HG03196 (cell line): ENCODE data around the gene PLPPR5.
"Not testable (repeated sequence)": the region's sequence is repeated elsewhere in the genome, so short reads cannot be mapped to it uniquely, and the experiment has no call there.

ENCODE experiments used
- ATAC-seq: cut with Tn5 transposase; IDR thresholded peaks from one replicate; pipeline ENCODE4 v1.9.1; 2021; ENCODE audit not compliant: unreplicated experiment

The PLPPR5 gene

GRCh38 chr1:99004861-99005442 lies at the start of gene PLPPR5:
Gene PLPPR5 (minus strand): TSS chr1:99004861. CDS start chr1:99004671, 190 bp downstream.
- no peak for ATAC-seq

GRCh38 chr1:99051611-99052283 lies 47.1 kb upstream of the PLPPR5 start:
- no peak for ATAC-seq

GRCh38 chr1:99049745-99050144 lies 45.1 kb upstream of the PLPPR5 start:
- no peak for ATAC-seq

GRCh38 chr1:99036746-99037145 lies 32.1 kb upstream of the PLPPR5 start:
- ATAC-seq: not testable (repeated sequence)

GRCh38 chr1:99018313-99018712 lies 13.7 kb upstream of the PLPPR5 start:
- no peak for ATAC-seq

- ATAC-seq: no peak
Observed at GRCh38 chr1:99017655-99018054, 13.0 kb upstream of the PLPPR5 start.

GRCh38 chr1:99010679-99011078 lies 6.0 kb upstream of the PLPPR5 start:
- no peak for ATAC-seq

GRCh38 chr1:99007366-99007765 lies 2.7 kb upstream of the PLPPR5 start:
- no peak for ATAC-seq

- ATAC-seq: no peak
Observed at GRCh38 chr1:99005537-99005942, 879 bp upstream of the PLPPR5 start.

- no peak for ATAC-seq
Observed at GRCh38 chr1:99004254-99004860, 304 bp downstream of the PLPPR5 start.

GRCh38 chr1:99003581-99004253 lies 944 bp downstream of the PLPPR5 start:
- ATAC-seq: no peak

GRCh38 chr1:98992844-98993243 lies 11.8 kb downstream of the PLPPR5 start:
- ATAC-seq: no peak

GRCh38 chr1:98991127-98992012 lies 13.3 kb downstream of the PLPPR5 start:
- peak; percentile 46 for ATAC-seq

GRCh38 chr1:98989556-98989907 lies 15.1 kb downstream of the PLPPR5 start:
- ATAC-seq: no peak

- peak; percentile 64 for ATAC-seq
Observed at GRCh38 chr1:98988904-98989555, 15.6 kb downstream of the PLPPR5 start.

GRCh38 chr1:98985687-98986086 lies 19.0 kb downstream of the PLPPR5 start:
- no peak for ATAC-seq

- no peak for ATAC-seq
Observed at GRCh38 chr1:98981917-98982513, 22.6 kb downstream of the PLPPR5 start.

- no peak for ATAC-seq
Observed at GRCh38 chr1:98979463-98979862, 25.2 kb downstream of the PLPPR5 start.

- ATAC-seq: no peak
Observed at GRCh38 chr1:98975810-98976209, 28.9 kb downstream of the PLPPR5 start.

GRCh38 chr1:98975113-98975512 lies 29.5 kb downstream of the PLPPR5 start:
- ATAC-seq: no peak
